ENCODE results near the gene HTT-AS.

HTT-AS gene

GRCh38 chr4:3025881-3026280 is 48.5 kb downstream of the HTT-AS start:
- no peak for DNase-seq

GRCh38 chr4:3022651-3023050 is 51.7 kb downstream of the HTT-AS start:
- no peak for DNase-seq

DNA sequence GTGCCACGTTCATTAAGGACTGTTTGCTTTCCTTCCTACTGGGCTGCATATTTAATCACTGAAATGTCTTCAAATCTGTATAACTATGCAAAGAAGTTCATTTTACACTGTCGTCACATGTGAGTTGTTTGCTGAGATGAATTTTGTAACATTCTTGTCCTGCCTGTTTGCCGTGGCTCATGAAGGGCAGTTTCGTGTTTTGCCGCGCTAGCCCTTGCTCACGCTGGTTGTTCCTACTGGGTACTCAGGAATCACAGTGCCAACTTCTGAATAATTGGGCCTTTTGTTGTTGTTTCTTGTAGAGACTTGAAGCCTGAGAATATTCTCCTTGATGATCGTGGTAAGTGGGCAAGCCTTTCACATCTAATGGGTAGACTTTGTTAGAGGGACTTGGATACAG is 52.2 kb downstream of the HTT-AS start:
- no peak for DNase-seq

GRCh38 chr4:3021627-3022026 is 52.7 kb downstream of the HTT-AS start:
- DNase-seq: no peak

DNA sequence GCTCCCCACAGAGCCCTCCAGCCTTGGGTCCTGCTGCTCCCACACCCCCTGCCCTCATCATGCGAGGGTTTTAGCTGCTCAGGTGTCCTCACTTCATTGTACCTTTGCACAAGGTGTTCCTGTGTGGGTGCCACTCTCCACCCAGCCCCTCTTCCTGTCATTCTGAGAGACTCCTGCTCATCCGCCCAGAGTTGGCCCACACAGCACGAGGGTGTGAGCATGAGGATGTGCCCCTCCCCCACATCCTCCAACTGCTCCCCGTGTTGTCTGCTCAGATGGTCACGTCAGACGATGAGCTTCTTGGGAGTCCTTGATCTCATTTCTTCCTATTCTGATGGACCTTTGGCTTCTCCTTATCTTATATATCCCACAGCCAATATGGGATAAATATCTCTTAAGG is 53.2 kb downstream of the HTT-AS start:
- no peak for DNase-seq

GRCh38 chr4:3019145-3019846 is 55.0 kb downstream of the HTT-AS start:
- DNase-seq: no peak

DNA sequence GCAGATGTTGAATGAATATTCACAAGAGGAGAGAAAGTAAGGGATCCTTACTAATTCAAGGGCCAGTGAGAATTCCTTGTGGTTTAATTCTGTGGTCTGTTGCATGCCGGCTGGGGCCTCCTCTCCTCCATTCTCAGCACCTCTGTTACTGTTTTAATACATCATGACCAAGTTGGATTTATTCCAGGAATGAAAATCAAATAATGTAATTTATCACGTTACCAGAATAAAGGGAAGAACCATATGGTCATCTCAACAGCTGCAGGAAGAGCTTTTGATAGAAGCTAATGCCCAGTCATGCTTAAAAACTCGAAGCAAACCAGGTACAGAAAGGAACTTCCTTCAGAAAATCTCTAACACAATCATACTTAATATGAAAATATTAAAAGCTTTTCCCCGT is 56.8 kb downstream of the HTT-AS start:
- no peak for DNase-seq

- no peak for DNase-seq
Measured at GRCh38 chr4:3016961-3017360, 57.4 kb downstream of the HTT-AS start.

DNA sequence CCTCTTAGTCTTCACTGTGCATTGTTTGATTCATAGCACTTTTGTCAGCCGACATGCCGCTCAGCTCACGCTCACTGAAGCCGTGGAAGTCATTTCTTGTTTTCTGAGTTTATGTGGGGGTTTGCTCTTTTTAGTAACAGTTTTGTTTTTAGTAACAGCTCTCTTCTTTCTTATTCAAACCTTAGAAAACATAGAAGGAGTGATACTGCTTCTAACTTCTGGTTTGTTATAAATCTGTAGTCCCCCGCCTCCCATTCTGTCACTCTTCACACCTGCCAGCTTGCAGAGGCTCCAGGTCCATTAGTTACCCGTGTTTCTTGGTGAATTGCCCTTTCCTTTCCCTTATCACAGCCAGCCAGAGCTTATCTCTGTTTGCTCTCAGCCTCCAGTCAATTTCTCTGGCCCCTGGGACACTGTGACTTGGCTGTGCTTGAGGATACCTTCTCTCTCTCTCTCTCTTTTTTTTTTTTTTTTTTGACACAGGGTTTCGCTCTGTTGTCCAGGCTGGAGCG is 60.4 kb downstream of the HTT-AS start:
- no peak for DNase-seq
